DMS153 treated with DMSO at 0.1 percent for 48 hours (cell line): ENCODE results near the gene CTF1.
"Not testable (repeated sequence)": the region's sequence is repeated elsewhere in the genome, so short reads cannot be mapped to it uniquely, and the experiment has no call there.

Experiments used
- DNase-seq: peaks from one replicate; lab custom pipeline; 2025; ENCODE audit not compliant: unreplicated experiment; lab: John Stamatoyannopoulos, UW

CTF1 gene

DNA sequence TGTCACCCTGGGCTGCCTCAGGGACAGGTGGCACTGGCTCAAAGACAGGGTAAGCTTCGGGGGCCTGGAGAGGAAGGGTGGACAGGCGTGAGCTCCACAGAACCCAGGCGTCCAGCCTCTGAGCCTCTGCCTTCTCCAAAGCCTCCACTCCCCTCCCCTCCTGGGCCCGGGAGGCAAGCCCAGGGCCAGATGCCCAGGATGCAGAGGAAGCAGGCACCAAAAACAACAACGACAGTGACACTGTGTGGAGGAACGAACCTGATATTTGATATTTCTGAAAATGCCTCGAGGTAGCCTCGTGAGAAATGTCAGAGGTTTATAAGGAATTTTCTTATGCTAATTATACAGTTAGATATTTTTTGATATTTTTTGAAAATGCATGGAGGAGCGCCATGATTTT, 8.5 kb upstream of the CTF1 start:
- DNase-seq: no peak

DNA sequence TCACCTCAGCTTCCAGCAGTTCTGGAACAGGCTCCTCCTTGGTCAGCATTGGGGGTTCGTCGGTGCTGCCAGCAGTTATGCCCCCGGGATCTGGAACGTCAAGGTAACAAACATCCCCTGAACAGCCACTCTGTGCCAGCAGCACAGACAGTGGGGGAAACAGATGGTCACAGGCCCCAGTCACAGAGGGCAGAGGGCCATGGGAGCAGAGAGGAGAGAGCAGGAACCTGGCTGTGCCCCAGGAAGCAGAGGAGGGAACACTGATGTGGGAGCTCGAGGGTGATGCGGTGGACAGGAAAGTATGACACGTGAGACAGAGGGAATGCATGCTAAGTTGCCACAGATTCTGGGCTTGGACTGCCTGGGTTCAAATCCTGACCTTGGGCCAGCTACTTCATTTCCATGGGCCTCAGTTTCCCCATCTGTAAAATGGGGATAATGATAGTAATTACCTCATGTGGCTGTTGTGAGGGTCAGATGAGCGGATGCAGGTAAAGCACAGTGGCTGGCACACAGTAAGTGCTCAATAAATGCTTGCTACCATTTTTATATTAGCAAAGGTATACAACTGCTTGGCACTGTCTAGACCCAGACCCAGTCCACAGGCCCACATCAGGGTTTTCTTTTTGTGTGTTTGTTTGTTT, 7.4 kb upstream of the CTF1 start:
- DNase-seq: no peak

DNA sequence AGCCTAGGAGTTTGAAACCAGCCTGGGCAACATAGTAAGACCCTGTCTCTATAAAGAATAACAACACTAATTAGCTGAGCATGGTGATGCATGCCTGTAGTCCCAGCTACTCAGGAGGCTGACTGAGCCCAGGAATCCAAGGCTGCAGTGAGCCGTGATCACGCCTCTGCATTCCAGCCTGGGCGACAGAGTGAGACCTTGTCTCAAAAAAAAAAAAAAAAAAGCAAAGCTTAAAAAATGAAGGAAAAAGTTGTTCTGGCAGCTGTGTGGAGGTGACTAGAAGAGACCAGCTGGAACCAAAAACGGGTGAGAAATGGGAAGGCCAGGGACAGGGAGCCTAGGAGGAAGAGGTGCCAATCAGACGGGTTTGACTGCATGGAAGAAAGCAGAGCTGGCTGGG, 6.7 kb upstream of the CTF1 start:
- DNase-seq: no peak

DNA sequence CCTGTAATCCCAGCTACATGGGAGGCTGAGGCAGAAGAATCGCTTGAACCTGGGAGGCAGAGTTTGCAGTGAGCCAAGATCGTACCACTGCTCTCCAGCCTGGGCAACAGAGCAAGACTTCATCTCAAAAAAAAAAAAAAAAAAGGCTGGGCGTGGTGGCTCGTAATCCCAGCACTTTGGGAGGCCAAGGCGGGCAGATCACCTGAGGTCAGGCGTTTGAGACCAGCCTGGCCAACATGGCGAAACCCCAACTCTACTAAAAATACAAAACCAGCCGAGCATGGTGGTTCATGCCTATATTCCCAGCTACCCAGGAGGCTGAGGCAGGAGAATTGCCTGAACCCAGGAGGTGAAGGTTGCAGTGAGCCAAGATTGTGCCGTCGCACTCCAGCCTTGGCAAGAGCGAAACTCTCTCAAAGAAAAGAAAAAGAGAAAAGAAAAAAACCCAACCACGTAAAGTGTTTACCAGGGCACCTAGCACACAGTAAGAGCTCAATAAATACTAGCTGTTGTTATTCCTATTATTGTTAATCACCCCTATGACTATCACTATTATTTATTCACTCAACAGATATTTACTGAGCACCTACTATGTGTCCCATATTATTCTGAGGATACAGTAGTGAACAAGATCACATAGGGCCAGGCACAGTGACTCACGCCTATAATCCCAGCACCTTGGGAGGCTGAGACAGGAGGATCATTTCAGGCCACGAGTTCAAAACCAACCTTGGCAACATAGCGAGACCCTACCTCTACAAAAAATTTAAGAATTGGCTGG, 5.2 kb upstream of the CTF1 start:
- not testable (repeated sequence) for DNase-seq

DNA sequence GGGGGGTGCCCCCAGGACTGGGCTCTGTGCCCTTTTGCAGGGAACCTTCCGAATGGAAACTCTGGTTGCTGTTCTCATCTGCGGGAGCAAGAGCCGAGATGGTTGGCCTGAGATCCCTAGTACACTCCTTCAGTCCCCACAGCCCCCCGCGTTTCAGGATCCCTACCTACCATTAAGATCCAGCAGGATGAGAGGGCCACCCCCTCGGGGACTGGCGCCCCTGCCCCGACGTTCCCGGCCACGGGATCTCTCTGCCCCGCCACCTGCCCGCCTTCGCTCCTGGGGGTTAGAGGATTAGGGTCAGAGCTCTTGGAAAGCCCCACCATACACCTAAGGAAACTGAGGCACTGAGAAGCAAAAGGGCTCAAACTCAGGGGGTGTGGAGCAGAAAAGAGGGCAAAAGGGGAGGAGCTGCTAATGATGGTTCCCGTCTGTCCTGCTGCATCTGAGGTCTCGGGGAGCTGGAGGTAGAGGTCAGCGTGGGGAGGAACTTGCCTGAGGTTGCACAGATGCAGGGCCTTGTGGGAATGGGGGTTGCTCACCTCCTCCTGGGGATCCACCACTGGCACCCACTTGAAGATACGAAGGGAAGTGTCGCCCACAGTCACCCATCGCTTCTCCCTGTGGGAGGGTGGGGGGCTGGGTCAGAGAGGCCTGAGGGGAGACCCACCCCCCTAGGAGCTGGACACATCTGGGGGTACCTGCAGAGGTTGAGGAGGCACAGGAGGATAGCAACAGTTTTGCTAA, 3.6 kb upstream of the CTF1 start:
- DNase-seq: no peak

DNA sequence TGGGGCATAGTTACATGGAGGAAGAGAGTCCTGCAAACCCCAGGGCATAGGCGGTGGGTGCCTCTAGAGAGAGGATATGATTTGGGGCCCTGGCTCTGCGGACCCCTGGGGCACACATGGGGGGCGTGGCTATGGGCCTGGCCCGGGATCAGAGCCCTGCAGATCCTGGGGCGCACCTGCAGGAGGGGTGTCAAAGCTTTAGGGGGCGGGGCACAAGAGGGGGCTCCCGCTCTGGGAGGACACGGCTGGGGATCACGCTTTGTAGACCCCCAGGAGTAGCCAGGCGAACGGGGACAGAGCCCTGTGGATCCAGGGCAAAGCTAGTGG, 3.0 kb upstream of the CTF1 start:
- no peak for DNase-seq

DNA sequence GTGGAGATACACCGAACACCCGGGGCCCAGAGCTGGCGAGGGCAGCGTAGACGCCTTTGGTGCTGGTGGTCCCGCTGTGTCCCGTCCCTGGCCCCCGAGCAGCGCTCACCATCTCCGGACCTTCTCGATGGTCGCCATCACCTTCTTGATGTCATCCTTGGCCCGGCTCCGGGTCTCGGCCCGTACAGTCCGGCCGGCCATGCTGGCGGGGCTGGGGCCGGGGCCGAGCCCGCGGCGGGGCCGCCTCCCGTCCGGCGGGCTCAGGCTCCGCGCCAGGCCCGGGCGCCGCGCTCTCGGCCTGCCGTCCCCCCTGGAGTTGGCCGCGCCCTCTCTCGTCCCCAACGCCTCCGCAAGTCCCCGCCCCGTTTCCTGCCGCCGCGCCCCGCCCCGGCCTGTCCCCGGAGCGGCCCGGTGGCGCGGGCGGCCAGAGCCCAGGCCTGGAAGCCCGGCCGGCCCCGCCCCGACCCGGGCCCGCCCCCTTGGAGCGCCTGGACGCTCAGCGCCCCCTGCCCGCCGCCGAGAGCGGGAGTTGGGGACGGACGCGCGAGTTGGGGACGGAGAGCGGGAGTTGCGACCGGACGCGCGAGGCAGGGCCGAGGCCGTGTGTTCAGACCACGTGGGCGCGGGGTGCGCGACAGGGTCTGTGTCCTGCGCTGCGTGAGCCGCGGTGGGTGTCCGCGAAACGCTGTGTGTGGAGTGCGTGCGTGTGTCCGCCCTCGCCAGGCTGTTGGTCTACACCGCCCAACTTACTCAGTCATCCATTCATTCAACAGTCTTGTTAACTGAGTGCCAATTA, 2.5 kb upstream of the CTF1 start, which contains the start of gene BCL7C:
Gene BCL7C (minus strand): TSS at position 334 of the 796 bp plus-strand sequence. CDS start 133 bp downstream, at position 201.
- peak; percentile 73 for DNase-seq

DNA sequence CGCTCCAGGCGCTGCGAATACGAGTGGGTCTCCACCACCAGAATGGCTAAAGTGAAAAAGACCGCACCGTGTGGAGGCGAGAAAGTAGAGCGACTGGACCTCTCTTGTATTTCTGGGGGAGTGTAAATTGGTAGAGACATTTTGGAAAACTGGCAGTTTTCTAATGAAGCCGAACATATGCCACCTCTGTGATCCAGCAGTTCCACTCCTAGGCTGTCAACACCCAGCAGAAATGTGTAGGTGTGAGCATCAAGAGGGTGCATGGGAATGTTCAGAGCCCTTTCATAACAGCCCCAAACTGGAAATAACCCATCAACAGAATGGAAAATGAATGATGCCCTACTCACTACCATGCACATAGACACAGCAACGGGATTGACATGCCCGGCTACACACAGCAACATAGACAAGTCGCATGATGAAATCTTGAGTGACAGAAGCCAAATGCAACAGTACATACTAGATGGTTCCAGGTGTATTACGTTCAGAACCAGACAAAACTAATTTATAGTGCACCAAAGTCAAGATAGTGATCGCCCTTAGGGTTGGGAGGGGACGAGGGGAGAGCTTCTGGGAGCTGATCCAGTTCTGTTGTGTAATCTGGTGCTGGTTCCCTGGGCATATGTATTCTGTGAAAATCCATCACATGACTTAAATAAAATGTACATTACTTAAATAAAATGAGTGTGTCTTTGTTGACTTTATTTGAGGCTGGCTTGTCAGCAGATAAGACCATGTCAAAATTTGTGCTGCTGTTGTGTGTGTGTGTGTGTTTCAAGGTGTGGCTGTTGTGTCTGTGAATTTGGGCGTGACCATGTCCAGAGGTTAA, 1.7 kb upstream of the CTF1 start:
- DNase-seq: no peak

DNA sequence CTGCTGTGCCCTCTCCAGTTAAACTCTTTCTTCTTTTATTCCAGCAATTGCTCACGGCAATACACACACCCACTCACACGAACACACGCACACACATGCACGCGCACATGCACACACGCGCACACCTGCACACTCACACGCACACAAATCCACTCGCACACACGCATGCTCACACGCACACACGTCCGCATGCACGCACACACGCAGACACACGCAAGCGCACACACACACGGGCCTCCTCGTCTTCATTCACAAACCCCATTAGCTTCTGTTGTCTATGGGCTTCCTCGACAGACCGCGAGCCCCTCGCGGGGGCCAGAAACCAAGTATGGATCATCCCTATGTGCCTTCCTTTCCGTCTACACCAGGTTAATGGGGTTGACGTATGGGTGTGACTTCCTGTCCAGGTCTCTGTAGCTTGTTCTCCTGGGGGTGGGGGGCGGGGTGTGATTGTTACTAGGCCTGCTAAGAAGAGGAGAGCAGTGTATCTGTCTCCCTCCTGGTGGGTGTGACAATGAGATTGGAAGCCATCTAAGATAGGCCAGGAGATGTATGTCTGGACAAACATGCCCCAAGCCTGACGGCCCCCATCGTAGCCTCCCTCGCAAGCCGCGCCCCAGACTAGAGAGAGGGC, 670 bp upstream of the CTF1 start:
- DNase-seq: peak; percentile 49

DNA sequence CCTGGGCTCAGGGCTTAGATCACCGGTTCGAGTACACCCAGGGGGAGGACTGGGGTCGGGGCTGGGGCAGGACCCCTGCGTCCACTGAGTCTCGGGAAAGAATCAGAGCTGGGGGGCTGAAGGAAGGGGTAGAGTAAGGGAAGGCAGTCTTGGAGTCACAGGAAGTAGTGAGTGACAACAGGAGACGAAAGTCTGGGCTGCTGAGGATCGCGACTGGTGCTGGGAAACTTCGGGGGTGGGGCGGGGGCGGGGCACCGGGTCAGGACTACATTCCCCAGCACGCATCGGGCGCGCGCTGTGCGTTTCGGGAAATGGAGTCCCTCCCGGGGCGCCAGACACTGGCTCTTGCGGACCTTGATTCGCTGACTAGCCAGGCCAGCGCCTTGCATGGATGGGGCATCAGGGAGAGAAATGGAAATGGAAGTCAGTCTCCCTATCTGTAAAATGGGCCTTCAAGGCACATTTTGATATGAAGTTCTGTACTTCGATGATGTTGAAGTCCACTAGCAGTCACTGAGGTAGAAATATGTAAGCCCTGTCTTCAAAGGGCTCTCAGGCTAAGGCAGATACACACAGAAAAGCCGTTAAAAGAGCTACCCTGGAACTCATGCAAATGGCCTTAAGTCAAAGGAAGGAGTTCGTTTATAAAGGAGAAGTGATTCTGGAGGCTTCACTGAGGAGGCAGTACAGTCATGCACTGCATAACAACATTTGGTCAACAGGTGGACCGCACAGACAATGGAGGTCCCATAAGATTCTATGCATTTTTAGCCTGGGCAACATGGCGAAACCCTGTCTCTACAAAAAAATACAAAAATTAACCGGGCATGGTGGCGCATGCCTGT, 697 bp downstream of the CTF1 start:
- DNase-seq: peak; percentile 56

DNA sequence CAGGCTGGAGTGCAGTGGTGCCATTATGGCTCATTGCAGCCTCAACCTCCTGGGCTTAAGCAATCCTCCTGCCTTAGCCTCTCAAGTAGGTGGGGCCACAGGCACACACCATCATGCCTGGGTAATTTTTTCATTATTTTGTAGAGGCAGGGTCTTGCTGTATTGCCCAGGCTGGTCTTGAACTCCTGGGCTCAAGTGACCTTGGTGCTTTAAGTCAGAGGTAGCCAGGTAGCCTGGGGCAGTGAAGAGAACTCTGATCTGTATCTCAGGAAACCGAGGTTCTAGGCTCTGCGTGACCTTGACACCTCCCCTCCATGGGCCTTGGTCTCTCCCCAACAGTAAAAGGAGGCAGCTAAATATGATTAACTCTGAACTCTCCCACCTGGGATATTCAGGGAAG, 3.4 kb downstream of the CTF1 start:
- DNase-seq: no peak

DNA sequence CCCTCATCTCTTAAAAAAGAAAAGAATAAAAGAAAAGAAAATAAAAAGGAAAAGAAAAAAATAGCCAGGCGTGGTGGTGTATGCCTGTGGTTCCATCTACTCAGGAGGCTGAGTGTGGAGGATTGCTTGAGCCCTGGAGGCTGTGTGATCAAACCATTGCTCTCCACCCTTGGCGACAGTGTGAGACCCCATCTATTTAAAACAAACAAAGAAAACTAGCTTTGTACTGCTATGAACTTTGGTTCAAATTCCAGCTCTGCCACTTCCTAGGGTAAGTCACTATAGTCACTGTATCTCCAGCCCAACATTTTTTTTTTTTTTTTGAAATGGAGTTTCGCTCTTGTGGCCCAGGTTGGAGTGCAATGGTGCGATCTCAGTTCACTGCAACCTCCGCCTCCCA, 4.2 kb downstream of the CTF1 start:
- DNase-seq: no peak

DNA sequence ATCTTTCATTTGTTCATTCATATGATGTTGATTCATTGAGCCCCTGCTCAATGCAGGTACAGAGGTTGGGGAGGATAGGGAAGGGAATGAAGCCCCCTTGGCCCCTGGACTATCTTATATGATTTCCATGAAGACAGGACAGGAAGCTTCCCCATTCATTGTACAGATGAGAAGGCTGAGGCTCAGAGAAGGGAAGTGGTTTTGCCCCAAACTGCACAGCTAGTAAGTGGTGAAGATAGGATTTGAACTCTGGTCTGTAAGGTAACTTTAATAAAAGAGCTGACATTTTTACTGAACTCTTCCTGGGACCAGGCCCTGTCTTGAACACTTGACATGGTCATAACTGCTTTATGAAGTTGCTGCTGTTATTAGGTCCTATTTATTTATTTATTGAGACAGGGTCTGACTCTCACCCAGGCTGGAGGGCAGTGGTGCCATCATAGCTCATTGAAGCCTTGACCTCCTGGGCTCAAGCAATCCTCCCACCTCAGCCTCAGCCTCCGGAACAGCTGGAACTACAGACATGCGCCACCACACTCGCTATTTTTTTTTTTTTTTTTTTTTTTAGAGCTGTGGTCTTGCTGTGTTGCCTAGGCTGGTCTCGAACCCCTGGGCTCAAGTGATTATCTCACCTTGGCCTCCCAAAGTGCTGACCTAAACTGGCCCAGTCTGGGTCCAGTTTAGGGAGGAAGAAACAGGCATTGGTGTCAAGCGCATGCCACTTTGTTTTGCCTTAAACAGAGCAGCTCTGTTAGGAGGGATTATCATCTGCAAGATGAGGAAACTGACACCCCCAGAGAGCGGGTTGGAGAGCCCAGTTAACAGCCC, 5.0 kb downstream of the CTF1 start:
- no peak for DNase-seq

DNA sequence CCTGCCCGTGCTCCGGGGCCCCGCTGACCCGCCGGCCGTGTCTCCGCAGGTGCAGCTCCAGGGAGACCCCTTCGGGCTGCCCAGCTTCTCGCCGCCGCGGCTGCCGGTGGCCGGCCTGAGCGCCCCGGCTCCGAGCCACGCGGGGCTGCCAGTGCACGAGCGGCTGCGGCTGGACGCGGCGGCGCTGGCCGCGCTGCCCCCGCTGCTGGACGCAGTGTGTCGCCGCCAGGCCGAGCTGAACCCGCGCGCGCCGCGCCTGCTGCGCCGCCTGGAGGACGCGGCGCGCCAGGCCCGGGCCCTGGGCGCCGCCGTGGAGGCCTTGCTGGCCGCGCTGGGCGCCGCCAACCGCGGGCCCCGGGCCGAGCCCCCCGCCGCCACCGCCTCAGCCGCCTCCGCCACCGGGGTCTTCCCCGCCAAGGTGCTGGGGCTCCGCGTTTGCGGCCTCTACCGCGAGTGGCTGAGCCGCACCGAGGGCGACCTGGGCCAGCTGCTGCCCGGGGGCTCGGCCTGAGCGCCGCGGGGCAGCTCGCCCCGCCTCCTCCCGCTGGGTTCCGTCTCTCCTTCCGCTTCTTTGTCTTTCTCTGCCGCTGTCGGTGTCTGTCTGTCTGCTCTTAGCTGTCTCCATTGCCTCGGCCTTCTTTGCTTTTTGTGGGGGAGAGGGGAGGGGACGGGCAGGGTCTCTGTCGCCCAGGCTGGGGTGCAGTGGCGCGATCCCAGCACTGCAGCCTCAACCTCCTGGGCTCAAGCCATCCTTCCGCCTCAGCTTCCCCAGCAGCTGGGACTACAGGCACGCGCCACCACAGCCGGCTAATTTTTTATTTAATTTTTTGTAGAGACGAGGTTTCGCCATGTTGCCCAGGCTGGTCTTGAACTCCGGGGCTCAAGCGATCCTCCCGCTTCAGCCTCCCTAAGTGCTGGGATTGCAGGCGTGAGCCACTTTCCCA, 5.9 kb downstream of the CTF1 start:
- DNase-seq: peak; percentile 27

DNA sequence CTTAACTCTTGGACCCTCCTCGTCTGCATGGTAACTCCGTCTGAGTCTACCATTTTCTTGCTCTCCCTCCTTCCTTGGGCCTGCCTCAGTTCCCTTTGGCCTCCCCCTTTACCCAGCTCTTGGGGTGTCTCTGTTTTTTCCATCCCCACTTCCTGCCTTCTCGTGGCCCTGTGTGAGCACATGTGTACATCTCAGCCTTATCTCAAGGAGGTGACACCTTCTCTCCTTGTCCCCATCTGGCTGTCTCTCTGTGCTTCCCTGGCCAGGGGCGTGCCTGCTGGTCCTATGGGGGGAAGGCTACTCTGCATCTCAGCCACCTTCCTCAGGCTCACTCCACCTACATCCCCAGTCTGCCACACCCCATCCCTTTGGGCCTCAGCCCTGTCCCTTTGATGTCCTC, 6.6 kb downstream of the CTF1 start:
- DNase-seq: no peak

DNA sequence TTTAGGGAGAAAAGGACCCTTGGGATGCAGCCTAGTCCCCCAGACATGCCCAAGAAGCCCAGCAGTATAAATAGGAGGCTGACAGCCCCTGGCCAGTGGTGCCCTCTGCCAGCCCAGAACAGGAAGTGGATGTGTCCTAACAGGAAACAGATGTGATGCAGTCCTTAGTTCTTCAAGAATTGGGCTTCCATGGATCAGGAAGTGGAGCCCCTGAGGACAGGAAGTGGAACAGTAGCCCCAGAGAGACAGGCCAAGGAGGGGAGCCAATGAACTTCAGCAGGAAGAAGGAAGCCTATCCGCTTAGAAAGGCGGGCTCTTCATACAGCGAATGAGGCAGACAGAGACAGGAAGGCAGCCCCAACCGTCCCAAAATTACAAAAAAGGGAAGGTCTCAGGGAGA, 7.2 kb downstream of the CTF1 start:
- no peak for DNase-seq

DNA sequence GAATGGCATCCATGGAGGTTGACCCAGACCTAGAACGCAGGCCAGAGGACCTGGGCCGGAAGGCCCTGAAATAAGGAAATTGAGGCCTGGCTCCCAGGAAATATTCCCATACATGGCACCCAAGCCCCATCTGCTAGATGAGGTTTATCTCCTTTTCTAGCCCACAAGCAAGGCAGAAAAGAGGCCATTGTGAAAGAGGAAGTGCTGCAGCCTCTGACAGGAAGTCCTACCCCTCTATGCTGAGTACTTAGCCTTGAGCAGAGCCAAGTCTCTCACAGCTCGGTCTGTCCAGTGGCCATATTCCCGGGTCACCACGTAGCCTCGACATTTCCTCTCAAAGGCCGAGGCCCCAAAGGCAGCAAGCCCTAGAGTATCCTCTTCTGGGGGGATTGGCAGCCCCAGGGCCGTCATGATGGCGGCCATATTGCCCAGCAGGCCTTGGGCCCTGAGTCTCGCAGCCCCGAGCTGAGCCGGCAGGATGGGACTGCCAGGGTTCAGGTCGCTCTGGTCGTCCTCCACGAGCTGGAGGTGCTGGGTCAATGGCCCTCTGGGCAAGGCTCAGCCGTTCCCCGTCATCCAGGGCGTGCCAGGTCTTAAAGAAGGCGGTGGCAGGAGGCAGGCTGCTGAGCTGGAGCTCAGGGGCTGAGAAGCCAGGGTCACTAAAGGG, 7.8 kb downstream of the CTF1 start:
- no peak for DNase-seq
